Colonic mucosa (tissue), 4 donors: ENCODE measurements around the gene KCTD4. TPM values are rescaled to one million over a fixed set of nuclear protein-coding genes. Genes with fewer than 3 reads are reported as not detected.
"Not testable (repeated sequence)": the region's sequence is repeated elsewhere in the genome, so short reads cannot be mapped to it uniquely, and the experiment has no call there.

Experiments
- DNase-seq: peaks from one replicate; pipeline ENCODE4 v3.0.0-alpha.2; 2020
- H3K27ac ChIP-seq: fragments of 200-600 bp; one replicate; pipeline ENCODE4 v1.8.0; 2021
- H3K27me3 ChIP-seq: fragments of 200-600 bp; one replicate; pipeline ENCODE4 v1.8.0; 2021
- H3K36me3 ChIP-seq: fragments of 200-600 bp; one replicate; pipeline ENCODE4 v1.8.0; 2021
- H3K4me1 ChIP-seq: fragments of 200-600 bp; one replicate; pipeline ENCODE4 v1.8.0; 2021; ENCODE audit warnings: mild to moderate bottlenecking
- H3K4me3 ChIP-seq: fragments of 200-600 bp; one replicate; pipeline ENCODE4 v1.8.0; 2021
- H3K9ac ChIP-seq, 2 donors: one replicate each; pipeline ENCODE4 v1.7.0; 2013; ENCODE audit warnings: control low read depth in 2 of 2, low read depth in 2 of 2, low read length in 2 of 2
- H3K9me3 ChIP-seq: fragments of 200-600 bp; one replicate; pipeline ENCODE4 v1.8.0; 2021
- CTCF ChIP-seq: fragments of 200-600 bp; IDR thresholded peaks from one replicate; pipeline ENCODE4 v1.8.0; 2022; ENCODE audit warnings: antibody characterized with exemption, mild to moderate bottlenecking
- intact Hi-C: fragments of 100-400 bp; cut with DNase I; formaldehyde crosslinking; loops from one replicate; pipeline ENCODE4 v1.14.1; 2022
- total RNA-seq, 2 donors: library from RNA; stranded (reverse); fragmentation: NEBNext Ultra II Directional in 1 of 2; extraction: Animal tissue kit (Norgen Biotek cat#: 25700) in 1 of 2; gene quantifications; one replicate each; pipeline ENCODE4 v1.2.1, GENCODE V29; 2021
- donor health status: healthy.
- donor health status: DM: no; HTN: no; CAD: no.
- donor health status: DM: no; HTN: no; CAD: no.

The KCTD4 gene
- total RNA-seq, 2 donors from 2014 or later: 0.58 to 0.84 TPM

- Histone ChIP-seq H3K36me3 (no peaks in the 10 kb centered on the region), H3K27ac (no peak overlapping the region), H3K27me3 (no peaks in the 10 kb centered on the region), H3K4me1 (no peaks in the 10 kb centered on the region), H3K9ac (no peak overlapping the region), H3K4me3 (no peak overlapping the region), H3K9me3 (no peaks in the 10 kb centered on the region)
- intact Hi-C loops: loop anchor here (10.0 kb wide), 1 partner anchor 88 kb away; no protein-coding TSS in a partner anchor
- DNase-seq: no peak
- TF ChIP-seq CTCF: no peak
Observed at GRCh38 chr13:45196622-45197021, 4.2 kb downstream of the KCTD4 start.

GRCh38 chr13:45196096-45196495, 4.7 kb downstream of the KCTD4 start:
- Histone ChIP-seq H3K9ac (no peak overlapping the region), H3K27me3 (no peaks in the 10 kb centered on the region), H3K9me3 (no peaks in the 10 kb centered on the region), H3K4me3 (no peak overlapping the region), H3K4me1 (no peaks in the 10 kb centered on the region), H3K27ac (no peak overlapping the region), H3K36me3 (no peaks in the 10 kb centered on the region)
- intact Hi-C loops: loop anchor here (10.0 kb wide), 1 partner anchor 89 kb away; no protein-coding TSS in a partner anchor
- TF ChIP-seq CTCF: no peak
- DNase-seq: no peak

- Histone ChIP-seq H3K9me3 (no peaks in the 10 kb centered on the region), H3K27ac (no peak overlapping the region), H3K4me3 (no peak overlapping the region), H3K27me3 (no peaks in the 10 kb centered on the region), H3K4me1 (no peaks in the 10 kb centered on the region), H3K36me3 (no peaks in the 10 kb centered on the region), H3K9ac (no peak overlapping the region)
- intact Hi-C loops: loop anchor here (10.0 kb wide), 1 partner anchor 89 kb away; no protein-coding TSS in a partner anchor
- DNase-seq: no peak
- no peak for TF ChIP-seq CTCF
Observed at GRCh38 chr13:45195421-45195820, 5.4 kb downstream of the KCTD4 start.

- intact Hi-C loops: loop anchor here (10.0 kb wide), 1 partner anchor 90 kb away; no protein-coding TSS in a partner anchor
- H3K36me3 ChIP-seq: no peaks in the 10 kb centered on the region
- H3K4me3 ChIP-seq: no peak overlapping the region
- no peak overlapping the region for H3K27ac ChIP-seq
- no peaks in the 10 kb centered on the region for H3K27me3 ChIP-seq
- no peaks in the 10 kb centered on the region for H3K4me1 ChIP-seq
- H3K9me3 ChIP-seq: no peaks in the 10 kb centered on the region
- no peak for DNase-seq
- no peak overlapping the region for H3K9ac ChIP-seq
- TF ChIP-seq CTCF: no peak
Observed at GRCh38 chr13:45194081-45194939, 6.5 kb downstream of the KCTD4 start.

GRCh38 chr13:45191874-45192273, 9.0 kb downstream of the KCTD4 start:
- Histone ChIP-seq H3K4me1 (no peaks in the 10 kb centered on the region), H3K9ac (no peak overlapping the region), H3K27me3 (no peaks in the 10 kb centered on the region), H3K4me3 (no peak overlapping the region), H3K36me3 (no peaks in the 10 kb centered on the region), H3K27ac (no peak overlapping the region), H3K9me3 (no peaks in the 10 kb centered on the region)
- intact Hi-C loops: loop anchor here (10.0 kb wide), 1 partner anchor 93 kb away; no protein-coding TSS in a partner anchor
- TF ChIP-seq CTCF: no peak
- DNase-seq: no peak

- H3K27me3 ChIP-seq, intact Hi-C loops: not testable (repeated sequence)
Observed at GRCh38 chr13:45189511-45189910, 11.3 kb downstream of the KCTD4 start.

GRCh38 chr13:45189077-45189476, 11.8 kb downstream of the KCTD4 start:
- H3K27ac ChIP-seq, H3K9ac ChIP-seq, H3K4me3 ChIP-seq, DNase-seq, H3K36me3 ChIP-seq, intact Hi-C loops, H3K4me1 ChIP-seq, H3K27me3 ChIP-seq, H3K9me3 ChIP-seq: not testable (repeated sequence)

More at GRCh38 chr13:45189511-45189910, 11.3 kb downstream of the KCTD4 start:
- not testable (repeated sequence) for H3K9me3 ChIP-seq, H3K9ac ChIP-seq, H3K4me1 ChIP-seq, H3K4me3 ChIP-seq, H3K36me3 ChIP-seq, H3K27ac ChIP-seq, DNase-seq
